Activated CD8-positive, alpha-beta memory T cell treated with anti-CD3 and anti-CD28 coated beads for 4 hours (primary cell): ENCODE measurements around the gene ZFAND2B.

Source experiments
- DNase-seq, 2 donors: peaks; one replicate each; pipeline ENCODE4 v3.0.0-alpha.2; 2020; ENCODE audit warnings: low read depth in 2 of 2

The ZFAND2B gene

GRCh38 chr2:219206328-219207133 is at the start of gene ZFAND2B:
Gene ZFAND2B (plus strand): TSS chr2:219206782. CDS start chr2:219206988, 206 bp downstream.
- DNase-seq, result peak; percentile 86 to 88

GRCh38 chr2:219157396-219157795 is 49.2 kb upstream of the ZFAND2B start:
- DNase-seq, result no peak

- no peak for DNase-seq
Observed at GRCh38 chr2:219158025-219158424, 48.6 kb upstream of the ZFAND2B start.

DNA sequence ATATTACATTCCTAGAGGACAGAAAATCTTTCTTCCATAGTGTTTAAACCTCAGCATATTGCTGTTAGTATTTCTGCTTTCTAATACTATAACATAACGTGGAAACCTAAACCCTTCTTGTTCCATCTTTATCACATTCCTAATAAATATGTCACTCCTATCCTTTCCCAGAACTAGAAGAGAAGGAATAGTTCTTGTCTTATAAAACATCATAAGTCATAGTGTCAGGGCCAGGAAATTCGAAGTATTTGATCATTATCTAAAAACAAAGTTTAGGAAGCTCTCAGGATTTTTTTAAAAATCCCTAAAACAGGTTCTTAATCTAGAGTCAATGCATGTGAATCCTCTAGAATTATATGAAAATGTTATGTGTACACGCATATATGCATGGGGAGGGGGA is 48.0 kb upstream of the ZFAND2B start:
- DNase-seq, result no peak

DNA sequence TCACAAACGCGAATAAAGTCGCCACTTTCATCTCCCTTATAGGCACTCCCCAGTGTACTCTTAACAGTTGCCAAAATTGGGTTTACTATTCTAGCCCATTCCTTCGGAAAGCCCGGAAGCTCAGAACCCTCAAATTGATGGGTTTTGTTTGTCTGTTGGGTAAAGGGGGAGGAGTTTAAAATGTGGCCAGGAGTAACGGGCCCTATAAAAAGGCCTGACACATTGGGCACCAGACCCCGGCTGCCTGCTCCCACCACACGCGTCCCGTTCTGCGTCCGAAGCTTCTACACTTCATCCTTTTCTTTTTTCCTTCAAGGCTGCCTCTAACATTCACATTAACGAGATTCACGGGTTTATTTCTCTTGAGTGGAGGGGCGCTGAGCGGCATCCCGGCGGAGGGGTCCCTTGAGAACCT is 46.8 kb upstream of the ZFAND2B start:
- no peak for DNase-seq

DNA sequence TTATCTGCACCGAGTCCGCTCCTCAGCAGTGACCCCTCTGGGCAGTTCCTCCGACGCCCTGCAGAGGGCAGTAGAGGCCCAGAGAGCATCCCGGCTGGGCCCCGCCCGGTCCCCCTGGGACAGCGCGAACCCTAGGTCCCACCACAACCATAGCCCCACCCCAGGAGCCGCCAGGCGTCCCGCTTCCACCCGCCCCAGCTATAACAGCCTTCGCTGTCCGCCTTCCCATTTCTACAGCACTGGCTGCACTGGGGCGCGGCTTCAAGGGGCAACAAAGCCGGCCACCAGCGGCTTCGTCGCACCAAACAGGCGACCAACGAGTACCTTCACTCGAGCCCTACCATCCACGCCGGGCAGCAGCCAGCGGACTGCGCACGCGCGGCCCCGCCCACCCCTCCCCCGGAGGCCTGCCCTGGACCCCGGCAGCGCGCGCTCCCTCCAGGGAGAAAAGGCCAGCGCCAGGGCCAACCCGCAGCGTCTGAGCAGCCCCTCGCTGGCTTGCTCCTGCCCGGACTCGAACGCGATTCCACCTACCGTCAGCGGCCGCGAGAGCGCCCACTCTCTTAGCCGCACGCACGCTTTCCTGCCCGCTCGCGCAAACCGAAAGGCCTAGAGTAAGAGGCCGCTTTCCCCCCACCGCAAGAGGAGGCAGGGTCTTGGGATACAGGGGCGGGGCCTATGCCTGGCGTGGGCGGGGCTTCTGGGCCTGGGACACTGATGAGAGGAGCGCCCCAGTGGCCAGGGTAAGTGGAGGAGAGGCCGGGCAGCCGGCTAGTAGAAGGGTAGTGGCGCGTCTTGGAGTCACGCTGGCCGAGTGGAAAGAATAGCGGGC is 46.2 kb upstream of the ZFAND2B start, which contains the start of gene NHEJ1:
TSS of gene NHEJ1 (minus strand) at position 630 of the 832 bp plus-strand sequence. CDS start 2,453 bp downstream, outside the sequence.
- peak; percentile 85 to 87 for DNase-seq

DNA sequence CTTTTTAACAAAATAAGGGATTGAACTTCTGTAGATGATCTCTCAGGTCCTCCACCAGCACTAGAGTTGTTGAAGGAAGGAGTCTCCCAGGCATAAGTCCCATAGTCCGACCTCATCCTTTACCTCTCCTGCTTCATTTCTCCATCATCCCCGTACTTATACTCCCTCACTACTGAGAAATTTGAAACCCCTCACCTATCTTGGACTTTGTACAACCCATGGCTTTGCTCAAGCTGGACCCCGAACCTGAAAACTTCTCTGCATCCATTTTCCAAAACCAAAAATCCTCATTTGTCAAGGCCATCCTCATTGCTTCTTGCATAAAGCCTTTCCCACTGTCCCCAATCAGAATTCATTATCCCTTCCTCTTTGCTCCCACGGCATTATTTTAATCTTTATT is 45.5 kb upstream of the ZFAND2B start:
- DNase-seq, result no peak

DNA sequence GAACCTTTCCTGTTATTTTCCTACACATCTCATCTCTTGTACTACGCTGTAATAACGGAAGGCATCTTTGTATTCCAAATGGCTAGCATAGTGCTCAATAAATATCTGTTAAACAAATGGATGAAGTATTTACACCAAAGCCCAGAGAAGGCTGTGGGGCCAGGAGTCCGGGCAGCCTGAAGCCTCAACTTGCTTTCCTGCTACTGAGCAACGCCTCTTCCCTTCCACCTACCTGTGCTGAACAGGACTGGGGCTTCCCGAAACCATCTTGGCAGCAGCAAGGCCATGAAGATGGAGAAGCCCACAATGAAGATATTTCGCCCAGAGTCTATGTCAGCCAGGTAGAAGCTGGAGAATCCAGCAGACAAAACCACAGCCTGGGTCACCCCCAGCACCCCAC is 43.4 kb upstream of the ZFAND2B start:
- no peak for DNase-seq

GRCh38 chr2:219165058-219165911 is 41.3 kb upstream of the ZFAND2B start:
- no peak for DNase-seq

DNA sequence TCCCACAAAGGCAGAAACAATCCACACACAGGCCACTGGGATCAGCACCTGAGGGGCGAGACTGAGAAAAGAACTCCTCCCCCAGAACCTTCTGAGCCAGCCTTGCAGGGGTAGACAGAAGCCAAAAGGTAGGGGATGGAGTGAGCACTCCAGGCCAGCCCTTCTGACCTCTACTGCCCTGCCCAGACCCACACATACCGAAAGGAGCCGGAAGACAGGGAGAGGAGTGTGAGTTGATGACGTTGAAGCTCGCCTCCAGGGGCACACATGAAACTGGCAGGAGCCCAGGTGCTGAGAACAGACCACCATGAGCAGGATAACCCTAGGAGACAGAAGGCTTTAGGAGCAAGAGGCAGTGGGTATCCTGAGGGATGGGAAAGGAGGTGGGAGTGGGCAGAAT is 38.6 kb upstream of the ZFAND2B start:
- DNase-seq, result no peak

- DNase-seq, result no peak
Observed at GRCh38 chr2:219168526-219168925, 38.1 kb upstream of the ZFAND2B start.

- DNase-seq, result no peak
Observed at GRCh38 chr2:219168932-219169331, 37.6 kb upstream of the ZFAND2B start.

GRCh38 chr2:219169930-219170654 is 36.5 kb upstream of the ZFAND2B start, which contains the start of gene SLC23A3:
Gene SLC23A3 (minus strand): TSS chr2:219170029. CDS start chr2:219169984, 45 bp downstream.
- no peak for DNase-seq

DNA sequence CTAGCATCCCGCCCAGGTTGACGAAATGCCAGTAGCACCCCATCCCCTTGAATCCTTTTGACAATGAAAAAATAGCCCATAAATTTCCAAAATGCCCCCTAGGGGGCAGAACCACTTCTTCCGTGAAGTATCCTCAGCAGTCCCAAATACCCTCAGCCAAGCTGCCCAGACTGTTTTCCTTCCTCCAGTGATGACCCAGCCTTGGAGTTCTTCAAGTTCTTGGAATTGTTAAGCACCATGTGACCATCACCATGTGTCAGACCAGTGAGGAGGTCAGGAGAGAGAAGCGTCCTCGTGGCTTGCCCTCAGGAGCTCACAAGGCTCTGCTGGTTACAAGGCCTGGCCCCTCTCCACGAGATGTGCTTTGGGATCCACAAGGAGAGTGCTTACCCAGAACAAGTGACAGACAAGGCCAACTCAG is 35.3 kb upstream of the ZFAND2B start:
- DNase-seq, result no peak

- no peak for DNase-seq
Observed at GRCh38 chr2:219172231-219173154, 34.1 kb upstream of the ZFAND2B start.

DNA sequence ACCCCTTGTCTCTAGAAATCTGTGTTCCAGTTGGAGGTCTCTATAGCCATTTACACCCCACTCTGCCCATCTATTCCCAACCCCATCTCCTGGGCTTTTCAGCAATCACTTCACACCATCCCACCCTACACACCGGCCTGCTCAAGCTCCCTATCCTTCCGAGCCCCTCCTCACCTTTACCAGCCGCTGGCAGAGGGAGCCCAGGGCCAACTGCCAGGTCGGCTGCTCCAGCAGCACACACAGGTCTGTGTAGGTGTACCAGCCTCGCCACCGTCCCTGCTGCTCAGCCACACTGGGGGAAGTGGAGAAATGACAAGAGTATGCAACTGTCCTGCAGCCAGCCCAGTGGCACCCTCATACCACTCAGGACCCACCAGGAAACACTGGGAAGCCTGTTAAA is 33.4 kb upstream of the ZFAND2B start:
- DNase-seq, result no peak

GRCh38 chr2:219174146-219174545 is 32.4 kb upstream of the ZFAND2B start:
- no peak for DNase-seq

DNA sequence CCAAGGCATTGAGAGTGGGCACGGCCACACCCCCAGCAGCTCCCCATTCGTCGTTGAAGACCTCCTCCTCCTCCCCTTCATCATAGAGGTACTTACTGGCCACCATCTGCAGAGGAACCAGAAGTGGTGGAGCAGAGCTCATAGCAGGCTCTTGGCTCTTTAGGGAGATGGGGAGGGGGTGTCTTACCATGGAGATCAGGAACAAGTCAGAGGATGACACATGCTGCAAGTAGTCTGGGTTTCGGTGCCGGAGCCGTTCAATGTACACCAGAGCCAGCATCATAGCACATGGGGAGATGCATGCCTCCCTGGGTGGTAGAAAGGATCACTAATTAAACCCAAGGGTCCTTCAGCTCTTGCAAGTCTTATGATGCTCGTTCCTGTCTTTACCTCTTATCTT is 31.8 kb upstream of the ZFAND2B start:
- DNase-seq, result no peak

DNA sequence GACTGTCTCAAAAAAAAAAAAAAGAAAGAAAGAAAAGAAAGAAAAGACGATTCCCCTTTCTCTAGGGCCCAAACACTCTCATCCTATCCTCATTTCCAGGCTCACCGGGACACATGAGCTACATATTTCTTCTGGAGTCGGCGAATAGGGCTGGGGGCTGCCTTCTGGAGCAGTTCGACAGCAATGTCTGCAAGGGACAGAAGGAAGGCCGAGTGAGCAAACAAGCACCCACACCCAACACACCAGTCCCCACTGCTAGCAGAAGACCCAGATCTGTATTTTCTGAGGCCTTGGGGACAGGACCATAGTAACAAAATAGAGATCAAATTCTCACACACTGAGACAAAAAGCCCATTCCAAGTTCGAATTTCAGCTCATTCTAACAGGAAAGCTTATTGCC is 31.1 kb upstream of the ZFAND2B start:
- no peak for DNase-seq
